ENCODE results near the gene PON2.

PON2 gene

DNA sequence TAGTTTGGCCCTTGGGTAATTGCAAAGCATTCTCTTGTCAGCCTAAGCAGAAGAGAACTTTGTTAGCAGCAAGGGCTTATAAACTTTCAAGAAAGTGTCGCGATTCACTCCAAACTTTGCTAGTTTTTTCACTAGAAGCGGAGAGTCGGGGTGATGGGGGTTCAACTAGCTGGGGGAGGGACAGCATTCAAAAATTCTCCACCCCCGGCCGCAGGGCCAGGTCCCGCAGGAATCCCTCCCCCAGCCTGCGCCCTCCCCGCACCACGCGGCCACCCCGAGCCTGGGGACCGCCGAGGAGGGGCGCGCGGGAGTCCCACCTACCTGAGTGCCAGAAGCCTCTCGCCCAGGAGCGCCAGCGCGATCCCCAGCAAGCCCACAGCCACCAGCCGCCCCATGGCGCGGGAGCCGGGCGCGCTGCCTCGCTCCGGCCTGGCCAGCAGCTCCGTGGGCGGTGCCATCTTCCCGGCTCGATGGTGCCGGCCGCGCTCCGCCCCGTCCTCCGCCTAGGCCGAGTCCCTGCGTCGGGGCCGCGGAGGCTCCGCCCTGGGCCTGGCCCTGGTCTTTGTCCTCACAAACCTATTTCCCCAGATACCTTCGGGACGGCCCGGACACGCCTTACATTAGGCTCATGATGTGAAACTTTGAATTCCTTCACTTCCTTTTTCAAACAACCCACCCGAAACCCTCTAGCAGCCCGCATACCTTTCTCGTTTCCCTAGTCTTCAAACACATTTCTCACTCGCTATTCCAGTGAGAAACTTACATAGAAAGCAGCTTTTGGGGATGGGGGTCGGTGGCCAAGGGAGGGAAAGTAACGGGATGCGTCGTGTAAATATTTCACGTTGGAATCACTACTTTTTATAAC is at the start of gene PON2:
TSS of gene PON2 (minus strand) at position 472 of the 865 bp plus-strand sequence. CDS start at position 395, 77 bp downstream.
- Histone ChIP-seq H3K4me1 (ENCODE audit: control insufficient read depth in 2 of 2, insufficient read depth in 2 of 2, low read length in 2 of 2) (peaks cover 14 to 19% of the 10 kb centered on the region in 2 donors), H3K9me3 (ENCODE audit: control insufficient read depth in 2 of 2, low read length in 2 of 2) (no peaks in the 10 kb centered on the region), H3K27me3 (ENCODE audit: control insufficient read depth in 2 of 2, insufficient read depth in 2 of 2, low read length in 2 of 2) (no peaks in the 10 kb centered on the region), H3K4me3 (ENCODE audit: low read length in 2 of 2) (peak within 1 kb of the TSS; percentile 87 to 90), H3K9ac (ENCODE audit: low read depth in 1 of 2, low read length in 2 of 2) (peak within 1 kb of the TSS; percentile 71 to 89), H3K36me3 (ENCODE audit: control insufficient read depth in 2 of 2, insufficient read depth in 2 of 2, low read length in 2 of 2) (no peaks in the 10 kb centered on the region), H3K27ac (ENCODE audit: low read depth in 2 of 2, low read length in 2 of 2) (peak within 1 kb of the TSS; percentile 86 to 87)

DNA sequence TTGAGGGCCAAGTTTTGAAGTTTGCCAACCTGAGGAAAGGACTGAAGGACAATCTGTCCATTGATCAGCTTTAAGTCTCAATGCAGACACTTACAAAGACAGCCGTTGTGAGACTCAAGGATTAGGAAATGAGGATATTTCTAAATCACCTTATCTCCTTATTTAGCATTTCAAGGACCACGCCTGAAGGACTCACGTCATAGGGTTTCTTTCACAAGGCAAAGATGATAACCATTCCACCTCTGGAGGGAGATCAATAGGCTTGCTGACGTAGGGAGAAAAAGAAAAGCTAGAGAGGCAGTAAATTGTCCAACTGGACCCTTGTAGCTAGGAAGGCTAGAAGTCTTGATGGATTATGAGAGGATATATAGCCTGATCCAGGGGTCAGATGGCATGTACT is 47.6 kb upstream of the PON2 start:
- no peaks in the 10 kb centered on the region for H3K36me3 ChIP-seq (ENCODE audit: control insufficient read depth in 2 of 2, insufficient read depth in 2 of 2, low read length in 2 of 2)
- no peak overlapping the region for H3K27ac ChIP-seq (ENCODE audit: low read depth in 2 of 2, low read length in 2 of 2)
- no peaks in the 10 kb centered on the region for H3K27me3 ChIP-seq (ENCODE audit: control insufficient read depth in 2 of 2, insufficient read depth in 2 of 2, low read length in 2 of 2)
- no peaks in the 10 kb centered on the region for H3K9me3 ChIP-seq (ENCODE audit: control insufficient read depth in 2 of 2, low read length in 2 of 2)
- no peak overlapping the region for H3K9ac ChIP-seq (ENCODE audit: low read depth in 1 of 2, low read length in 2 of 2)
- H3K4me1 ChIP-seq (ENCODE audit: control insufficient read depth in 2 of 2, insufficient read depth in 2 of 2, low read length in 2 of 2) = peaks cover 0 to 4% of the 10 kb centered on the region in 2 donors
- H3K4me3 ChIP-seq (ENCODE audit: low read length in 2 of 2) = no peak overlapping the region

DNA sequence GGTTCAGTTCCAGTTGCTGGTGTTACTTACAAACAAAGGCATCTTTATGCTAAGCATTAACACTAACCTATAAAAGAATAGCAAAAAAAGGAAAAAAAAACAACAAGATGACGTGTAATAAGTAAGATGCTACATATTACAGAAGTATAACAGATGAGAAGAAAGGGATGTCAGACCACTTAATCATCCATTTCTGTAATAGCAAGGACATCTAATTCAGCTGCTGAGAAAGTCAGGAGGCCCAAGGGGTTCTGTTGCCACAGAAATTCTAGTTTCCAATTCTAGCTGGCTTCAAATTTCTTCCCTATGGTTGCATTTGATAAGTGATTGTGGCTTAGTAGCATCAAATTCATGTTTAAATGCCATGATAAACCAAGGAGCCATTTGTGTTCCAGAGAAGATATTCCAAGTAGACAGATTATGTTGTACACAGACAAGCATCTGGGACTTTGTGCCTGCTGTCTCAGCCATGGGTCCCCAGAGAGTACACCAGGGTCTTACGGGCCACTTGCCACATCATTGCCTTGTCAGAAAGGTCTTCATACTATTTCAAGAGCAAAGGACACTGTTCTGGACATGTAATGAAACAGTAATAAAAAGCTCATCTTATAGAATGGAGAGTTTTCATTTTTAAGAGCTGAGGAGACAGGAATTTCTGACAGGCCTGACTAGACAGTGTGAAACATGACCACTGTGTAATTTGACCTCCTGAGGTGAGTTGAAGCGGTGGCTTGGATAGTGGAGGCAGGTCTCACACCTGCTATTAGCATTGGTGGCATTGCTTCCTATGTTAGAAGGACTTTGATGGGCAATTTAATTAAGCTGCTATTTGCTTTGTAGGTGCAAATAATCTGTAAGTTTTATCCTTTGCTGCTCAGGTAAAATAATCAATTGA is 46.7 kb upstream of the PON2 start:
- Histone ChIP-seq H3K9ac (ENCODE audit: low read depth in 1 of 2, low read length in 2 of 2) (no peak overlapping the region), H3K4me3 (ENCODE audit: low read length in 2 of 2) (no peak overlapping the region), H3K9me3 (ENCODE audit: control insufficient read depth in 2 of 2, low read length in 2 of 2) (no peaks in the 10 kb centered on the region), H3K36me3 (ENCODE audit: control insufficient read depth in 2 of 2, insufficient read depth in 2 of 2, low read length in 2 of 2) (no peaks in the 10 kb centered on the region), H3K27me3 (ENCODE audit: control insufficient read depth in 2 of 2, insufficient read depth in 2 of 2, low read length in 2 of 2) (no peaks in the 10 kb centered on the region), H3K27ac (ENCODE audit: low read depth in 2 of 2, low read length in 2 of 2) (no peak overlapping the region), H3K4me1 (ENCODE audit: control insufficient read depth in 2 of 2, insufficient read depth in 2 of 2, low read length in 2 of 2) (peaks cover 0 to 4% of the 10 kb centered on the region in 2 donors)

DNA sequence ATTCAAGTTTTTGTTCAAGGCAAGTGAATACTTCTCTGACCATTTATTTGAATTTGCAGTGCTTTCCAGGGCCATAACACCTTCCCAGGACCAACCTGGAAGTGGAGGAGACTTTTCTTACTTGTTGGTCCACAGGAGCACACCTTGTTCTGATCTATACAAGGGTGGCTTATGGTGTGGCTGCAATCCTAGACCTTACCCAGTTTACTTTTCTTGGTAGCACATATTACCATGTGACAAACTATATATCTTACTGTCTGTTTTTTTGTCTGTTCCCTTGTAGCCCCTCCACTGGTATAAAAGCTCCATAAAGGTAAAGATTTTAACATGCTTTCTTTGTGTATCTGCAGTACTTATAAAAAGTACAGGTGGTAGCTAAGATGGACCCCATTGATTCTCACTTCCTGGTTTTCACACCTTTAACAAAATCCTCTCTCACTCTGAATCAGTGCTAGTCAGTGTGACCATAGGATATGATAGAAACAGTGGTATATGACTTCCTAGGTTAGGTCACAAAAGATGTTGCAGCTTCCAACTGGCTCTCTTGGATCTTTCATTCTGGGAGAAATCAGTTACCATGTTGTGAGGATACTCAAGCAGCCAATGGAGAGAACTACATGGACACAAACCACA is 45.3 kb upstream of the PON2 start:
- no peak overlapping the region for H3K4me3 ChIP-seq (ENCODE audit: low read length in 2 of 2)
- peaks cover 0 to 4% of the 10 kb centered on the region in 2 donors for H3K4me1 ChIP-seq (ENCODE audit: control insufficient read depth in 2 of 2, insufficient read depth in 2 of 2, low read length in 2 of 2)
- no peaks in the 10 kb centered on the region for H3K27me3 ChIP-seq (ENCODE audit: control insufficient read depth in 2 of 2, insufficient read depth in 2 of 2, low read length in 2 of 2)
- H3K9ac ChIP-seq (ENCODE audit: low read depth in 1 of 2, low read length in 2 of 2) = no peak overlapping the region
- H3K27ac ChIP-seq (ENCODE audit: low read depth in 2 of 2, low read length in 2 of 2) = no peak overlapping the region
- no peaks in the 10 kb centered on the region for H3K36me3 ChIP-seq (ENCODE audit: control insufficient read depth in 2 of 2, insufficient read depth in 2 of 2, low read length in 2 of 2)
- H3K9me3 ChIP-seq (ENCODE audit: control insufficient read depth in 2 of 2, low read length in 2 of 2) = no peaks in the 10 kb centered on the region

DNA sequence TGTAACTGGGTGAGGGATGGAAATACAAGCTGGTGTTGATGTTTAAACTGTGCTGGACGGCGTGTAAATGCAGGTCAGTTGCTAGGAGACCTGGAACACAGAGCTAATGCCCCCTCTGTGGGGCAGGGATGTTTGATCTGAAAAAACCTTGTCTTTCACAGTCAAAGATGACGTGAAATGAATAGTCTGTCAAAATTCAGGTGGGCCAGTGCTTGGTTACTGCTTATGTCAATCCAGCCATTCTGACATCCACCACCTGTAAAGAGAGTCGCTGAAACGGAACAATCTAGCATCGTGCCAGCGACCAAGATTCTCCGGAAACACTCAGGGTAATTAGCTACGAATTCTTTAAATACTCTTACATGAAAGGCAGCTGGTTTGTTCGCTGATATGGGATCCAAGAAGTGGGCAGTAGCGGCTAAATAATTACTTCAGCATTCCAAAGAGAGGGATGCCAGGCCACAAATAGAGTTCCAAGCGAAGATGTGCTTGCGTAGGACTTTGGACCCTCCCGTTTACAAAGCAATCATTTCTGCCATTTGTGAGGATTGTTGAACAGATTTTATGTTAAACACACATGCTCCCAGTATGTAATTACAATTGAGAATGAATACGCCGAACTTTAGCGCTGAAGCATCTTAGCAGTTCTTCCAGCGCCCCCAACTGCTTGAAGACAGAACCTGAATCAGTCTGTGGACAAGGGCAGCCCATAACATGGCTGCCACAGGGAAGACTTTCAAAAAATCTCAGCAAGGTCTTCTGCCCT is 43.6 kb upstream of the PON2 start:
- H3K9me3 ChIP-seq (ENCODE audit: control insufficient read depth in 2 of 2, low read length in 2 of 2) = no peaks in the 10 kb centered on the region
- peaks cover 0 to 4% of the 10 kb centered on the region in 2 donors for H3K4me1 ChIP-seq (ENCODE audit: control insufficient read depth in 2 of 2, insufficient read depth in 2 of 2, low read length in 2 of 2)
- H3K27me3 ChIP-seq (ENCODE audit: control insufficient read depth in 2 of 2, insufficient read depth in 2 of 2, low read length in 2 of 2) = no peaks in the 10 kb centered on the region
- no peaks in the 10 kb centered on the region for H3K36me3 ChIP-seq (ENCODE audit: control insufficient read depth in 2 of 2, insufficient read depth in 2 of 2, low read length in 2 of 2)
- peak overlapping the region; percentile 41 to 57 for H3K4me3 ChIP-seq (ENCODE audit: low read length in 2 of 2)
- H3K27ac ChIP-seq (ENCODE audit: low read depth in 2 of 2, low read length in 2 of 2) = no peak overlapping the region
- H3K9ac ChIP-seq (ENCODE audit: low read depth in 1 of 2, low read length in 2 of 2) = no peak overlapping the region

DNA sequence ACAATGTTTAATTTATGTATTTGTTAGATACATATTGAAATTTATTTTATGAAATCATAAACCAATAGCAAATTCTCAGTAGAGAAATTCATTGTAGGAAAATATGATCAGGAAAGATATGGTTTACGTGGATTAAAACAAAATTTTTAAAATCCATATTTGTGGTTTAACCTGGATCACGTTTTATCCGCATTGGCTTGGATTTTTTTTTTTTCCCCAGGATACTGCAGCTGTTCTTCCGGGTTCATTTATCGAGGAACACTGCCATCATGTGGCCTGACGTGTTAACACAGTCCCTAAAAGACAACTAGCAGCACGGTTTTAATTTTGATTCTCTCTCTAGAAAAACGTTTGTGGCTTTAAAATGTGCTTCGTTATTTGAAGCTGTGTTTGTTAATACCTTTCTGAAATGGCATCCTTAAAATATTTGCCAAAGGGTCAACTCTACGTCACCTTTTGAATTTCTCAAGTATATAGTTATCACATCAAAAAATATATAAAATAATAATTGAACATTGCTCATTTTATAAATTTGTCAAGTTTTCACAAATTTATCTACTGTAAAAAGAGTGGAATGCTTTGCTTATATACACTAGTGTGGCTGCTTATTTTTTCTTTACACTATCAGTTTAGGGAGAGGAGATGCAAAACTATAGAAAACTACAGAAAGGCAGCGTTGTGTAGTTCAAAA is 42.2 kb upstream of the PON2 start:
- H3K27me3 ChIP-seq (ENCODE audit: control insufficient read depth in 2 of 2, insufficient read depth in 2 of 2, low read length in 2 of 2) = no peaks in the 10 kb centered on the region
- H3K9me3 ChIP-seq (ENCODE audit: control insufficient read depth in 2 of 2, low read length in 2 of 2) = no peaks in the 10 kb centered on the region
- no peak overlapping the region for H3K27ac ChIP-seq (ENCODE audit: low read depth in 2 of 2, low read length in 2 of 2)
- no peak overlapping the region for H3K4me3 ChIP-seq (ENCODE audit: low read length in 2 of 2)
- peaks cover 0 to 4% of the 10 kb centered on the region in 2 donors for H3K4me1 ChIP-seq (ENCODE audit: control insufficient read depth in 2 of 2, insufficient read depth in 2 of 2, low read length in 2 of 2)
- no peaks in the 10 kb centered on the region for H3K36me3 ChIP-seq (ENCODE audit: control insufficient read depth in 2 of 2, insufficient read depth in 2 of 2, low read length in 2 of 2)
- no peak overlapping the region for H3K9ac ChIP-seq (ENCODE audit: low read depth in 1 of 2, low read length in 2 of 2)

DNA sequence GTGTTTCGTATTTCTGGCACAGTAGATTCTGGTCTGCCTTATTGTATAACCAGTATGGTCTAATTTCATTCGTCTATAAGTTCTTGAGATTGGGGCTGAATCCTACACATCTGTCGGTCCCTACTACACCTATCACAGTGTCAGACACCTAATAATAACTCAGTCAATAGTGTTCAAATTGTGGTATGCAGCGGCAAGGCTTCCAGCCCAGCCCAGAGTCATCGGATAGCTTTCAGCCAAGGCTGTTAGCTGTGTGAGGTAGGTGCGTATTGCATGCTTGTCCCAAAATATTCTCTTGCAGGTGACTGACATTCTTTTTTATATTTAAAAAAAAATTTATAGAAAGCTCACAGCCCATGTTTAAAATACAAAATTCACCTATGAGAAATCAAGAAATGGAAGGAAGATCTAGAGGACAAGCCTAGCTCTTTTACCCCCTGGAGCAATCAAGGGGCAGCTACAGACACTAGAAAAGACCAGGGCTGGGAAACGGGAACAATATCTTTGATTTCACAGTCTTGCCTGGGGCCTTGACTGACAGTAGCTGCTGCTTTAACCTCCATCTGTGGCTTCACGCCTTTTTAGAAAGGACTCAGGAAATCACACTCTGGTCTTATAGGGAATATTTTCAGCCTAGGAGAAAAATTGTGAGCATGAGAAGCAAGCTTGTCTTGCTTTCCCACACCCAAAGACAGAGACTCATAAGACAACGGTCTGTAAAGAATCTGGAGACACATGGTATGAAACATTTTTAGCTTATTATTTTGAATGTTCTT is 41.4 kb upstream of the PON2 start:
- H3K36me3 ChIP-seq (ENCODE audit: control insufficient read depth in 2 of 2, insufficient read depth in 2 of 2, low read length in 2 of 2) = no peaks in the 10 kb centered on the region
- H3K4me1 ChIP-seq (ENCODE audit: control insufficient read depth in 2 of 2, insufficient read depth in 2 of 2, low read length in 2 of 2) = peaks cover 0 to 4% of the 10 kb centered on the region in 2 donors
- no peak overlapping the region for H3K9ac ChIP-seq (ENCODE audit: low read depth in 1 of 2, low read length in 2 of 2)
- no peaks in the 10 kb centered on the region for H3K9me3 ChIP-seq (ENCODE audit: control insufficient read depth in 2 of 2, low read length in 2 of 2)
- no peak overlapping the region for H3K4me3 ChIP-seq (ENCODE audit: low read length in 2 of 2)
- no peaks in the 10 kb centered on the region for H3K27me3 ChIP-seq (ENCODE audit: control insufficient read depth in 2 of 2, insufficient read depth in 2 of 2, low read length in 2 of 2)
- H3K27ac ChIP-seq (ENCODE audit: low read depth in 2 of 2, low read length in 2 of 2) = no peak overlapping the region

DNA sequence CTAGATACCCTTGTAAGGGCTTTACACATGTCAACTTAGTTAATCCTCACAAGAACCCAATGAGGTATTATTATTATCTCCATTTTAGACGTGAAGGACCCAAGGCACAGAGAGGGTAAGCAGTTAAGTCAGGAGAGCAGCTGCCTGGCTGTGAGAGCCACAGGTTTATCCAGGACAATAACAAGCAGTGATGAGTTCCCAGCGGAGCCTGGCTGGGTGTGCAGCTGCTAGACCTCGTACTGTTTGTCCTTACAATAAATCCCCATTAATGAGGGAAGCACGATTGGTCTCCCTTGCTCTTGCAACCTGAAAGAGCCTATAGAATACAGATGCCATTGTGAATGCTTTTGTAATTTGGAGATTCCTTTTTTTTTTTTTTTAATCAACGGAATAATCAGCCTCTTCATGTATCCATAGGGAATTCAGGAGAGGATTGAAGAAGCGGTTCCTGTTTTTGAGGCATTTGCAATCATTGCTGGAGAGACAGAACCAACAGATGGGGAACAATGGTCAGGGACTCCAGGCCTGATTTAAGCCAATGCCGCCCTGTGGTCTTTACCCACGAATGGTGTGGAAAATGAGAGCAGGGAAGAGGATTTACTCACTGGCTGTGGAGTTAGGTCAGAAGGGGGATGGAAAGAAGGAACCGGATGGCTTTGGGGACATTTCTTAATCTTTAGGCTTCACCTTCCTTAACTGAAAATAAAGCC is 38.6 kb upstream of the PON2 start:
- no peak overlapping the region for H3K4me3 ChIP-seq (ENCODE audit: low read length in 2 of 2)
- H3K4me1 ChIP-seq (ENCODE audit: control insufficient read depth in 2 of 2, insufficient read depth in 2 of 2, low read length in 2 of 2) = peaks cover 0 to under 1% of the 10 kb centered on the region in 2 donors
- no peaks in the 10 kb centered on the region for H3K27me3 ChIP-seq (ENCODE audit: control insufficient read depth in 2 of 2, insufficient read depth in 2 of 2, low read length in 2 of 2)
- H3K9ac ChIP-seq (ENCODE audit: low read depth in 1 of 2, low read length in 2 of 2) = no peak overlapping the region
- no peaks in the 10 kb centered on the region for H3K9me3 ChIP-seq (ENCODE audit: control insufficient read depth in 2 of 2, low read length in 2 of 2)
- H3K36me3 ChIP-seq (ENCODE audit: control insufficient read depth in 2 of 2, insufficient read depth in 2 of 2, low read length in 2 of 2) = no peaks in the 10 kb centered on the region
- H3K27ac ChIP-seq (ENCODE audit: low read depth in 2 of 2, low read length in 2 of 2) = no peak overlapping the region
